Measurements from ENCODE around the gene HVCN1.

Gene HVCN1

DNA sequence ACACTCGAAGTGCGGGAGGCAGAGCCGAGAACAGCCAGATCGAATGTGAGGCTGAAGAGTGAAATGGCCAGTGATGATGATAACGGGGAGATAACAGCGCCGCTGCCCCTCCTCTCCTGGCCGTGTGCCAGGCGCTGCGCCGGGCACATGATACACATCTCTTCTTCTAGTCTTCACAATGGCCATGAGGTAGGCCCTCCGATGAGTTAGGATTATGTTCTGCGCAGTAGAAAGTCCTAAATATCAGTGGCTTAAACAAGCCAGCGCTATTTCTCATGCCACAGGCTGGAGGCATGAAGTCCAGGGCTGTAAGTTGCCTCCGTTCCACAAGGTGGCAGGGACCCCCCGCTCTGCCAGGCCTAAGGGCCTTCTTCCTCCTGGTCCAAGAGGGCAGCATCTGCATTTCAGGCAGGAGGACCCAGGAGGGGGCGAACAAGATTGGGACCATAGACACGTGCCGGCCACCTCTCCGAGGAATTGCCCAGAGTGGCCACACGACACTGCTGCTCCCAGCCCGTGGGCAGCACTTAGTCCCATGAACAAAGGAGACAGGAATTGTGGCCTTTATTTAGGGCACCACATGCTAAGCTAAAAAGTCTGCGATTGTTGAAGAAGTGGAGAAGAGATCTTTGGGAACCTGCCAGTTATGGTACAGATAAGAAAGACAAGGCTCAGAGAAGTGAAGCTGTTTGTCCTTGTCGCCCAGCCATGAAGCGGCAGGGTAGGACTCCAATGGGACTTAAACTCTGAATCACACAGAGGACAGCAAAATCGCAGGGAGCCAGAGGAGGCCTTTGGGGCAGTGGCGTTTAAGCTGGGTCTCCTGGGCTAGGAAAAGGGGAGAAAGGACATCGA, 10.9 kb upstream of the HVCN1 start:
- no peak for DNase-seq (ENCODE audit: low read depth in 2 of 2)

DNA sequence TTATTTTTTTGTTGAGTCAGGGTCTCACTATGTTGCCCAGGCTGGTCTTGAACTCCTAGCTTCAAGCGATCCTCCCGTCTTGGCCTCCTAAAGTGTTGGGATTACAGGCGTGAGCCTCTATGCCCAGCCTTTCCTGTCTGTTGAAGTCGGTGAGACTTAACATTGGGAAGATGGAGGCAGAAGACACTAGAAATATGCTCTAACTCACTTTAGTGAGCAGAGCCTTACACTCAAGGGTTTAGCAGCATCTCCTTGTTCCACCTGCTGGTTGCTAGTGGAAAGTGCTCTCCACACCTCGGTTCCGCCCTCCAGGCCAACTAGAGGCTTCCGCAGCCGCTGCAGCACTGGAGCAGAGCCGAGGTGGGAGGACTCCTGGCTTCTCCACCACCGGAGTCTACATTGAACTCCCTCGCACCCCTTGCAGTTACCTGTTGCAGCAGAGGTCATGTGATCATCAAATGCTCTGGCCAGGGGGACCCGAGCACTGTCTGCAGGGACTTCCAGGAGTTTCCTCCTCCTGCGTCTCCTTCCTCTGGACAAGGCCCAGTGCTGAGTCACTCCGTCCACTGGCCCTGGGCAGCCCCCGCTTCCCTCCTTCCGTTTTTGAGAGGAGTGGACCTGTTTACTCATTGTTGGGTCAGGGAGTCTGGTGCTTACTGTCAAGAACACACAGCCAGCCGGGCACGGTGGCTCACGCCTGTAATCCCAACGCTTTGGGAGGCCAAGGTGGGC, 9.4 kb upstream of the HVCN1 start:
- DNase-seq (ENCODE audit: low read depth in 2 of 2), result peak; percentile 51

DNA sequence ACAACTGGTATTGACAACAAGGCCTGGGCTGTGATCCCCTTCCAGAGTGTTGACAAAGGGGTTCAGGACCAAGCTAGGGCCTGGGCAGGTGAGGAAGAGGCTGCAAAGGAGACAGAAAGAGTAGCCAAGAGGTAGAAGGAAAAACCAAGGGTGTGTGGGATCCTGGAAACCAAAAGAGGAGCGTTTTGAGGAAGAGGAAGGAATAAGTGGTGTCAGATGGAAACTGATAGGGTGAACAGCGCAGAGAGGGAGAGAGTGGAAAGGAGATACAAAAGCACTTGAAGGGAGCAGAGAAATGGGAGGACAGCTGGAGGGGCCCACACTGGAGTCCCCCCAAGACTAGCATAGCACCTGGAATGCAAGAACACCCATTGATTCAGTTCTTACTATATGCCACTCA, 8.3 kb upstream of the HVCN1 start:
- DNase-seq (ENCODE audit: low read depth in 2 of 2), result no peak

DNA sequence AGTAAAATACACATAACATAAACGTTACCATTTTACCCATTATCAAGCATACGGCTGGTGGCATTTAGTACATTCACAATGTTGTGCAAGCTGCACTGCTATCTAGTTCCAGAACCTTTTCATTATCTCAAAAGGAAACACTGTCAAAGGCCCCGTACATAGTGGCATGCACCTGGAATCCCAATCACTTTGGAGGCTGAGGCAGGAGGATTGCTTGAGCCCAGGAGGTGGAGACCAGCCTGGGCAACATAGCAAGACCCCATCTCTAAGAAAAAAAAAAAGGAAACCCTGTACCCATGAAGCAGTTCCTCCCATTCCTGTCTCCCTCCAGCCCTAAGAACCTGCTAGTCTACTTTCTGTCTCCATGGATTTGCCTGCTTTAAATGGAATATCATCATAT, 7.4 kb upstream of the HVCN1 start:
- no peak for DNase-seq (ENCODE audit: low read depth in 2 of 2)

DNA sequence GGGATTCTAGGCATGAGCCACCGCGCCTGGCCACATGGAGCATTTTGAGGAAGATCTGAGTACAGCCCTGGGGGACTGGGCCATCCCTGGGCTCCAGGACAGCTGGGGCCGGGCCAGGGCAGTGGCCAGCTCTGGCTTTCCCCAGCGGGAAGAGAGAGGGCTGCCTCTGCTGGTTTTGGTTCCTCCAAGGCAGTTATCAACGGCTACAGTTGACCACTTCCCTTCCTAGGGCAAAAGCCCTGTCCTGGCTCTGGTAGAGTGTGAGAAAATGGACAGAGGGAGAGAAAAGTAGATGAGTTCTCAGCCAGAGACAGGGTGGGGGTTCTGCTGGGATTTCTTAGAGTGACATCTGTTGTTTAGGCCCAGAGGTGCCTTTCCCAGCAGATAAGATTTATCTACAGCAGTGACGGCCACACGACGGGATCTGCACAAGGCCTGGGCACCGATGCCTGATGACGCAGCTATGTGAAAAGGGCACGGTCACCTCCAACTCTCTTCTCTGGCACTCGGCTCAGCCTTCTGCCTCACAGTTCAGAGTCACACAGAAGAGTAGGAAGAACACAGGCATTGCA, 5.5 kb upstream of the HVCN1 start:
- DNase-seq (ENCODE audit: low read depth in 2 of 2), result no peak

DNA sequence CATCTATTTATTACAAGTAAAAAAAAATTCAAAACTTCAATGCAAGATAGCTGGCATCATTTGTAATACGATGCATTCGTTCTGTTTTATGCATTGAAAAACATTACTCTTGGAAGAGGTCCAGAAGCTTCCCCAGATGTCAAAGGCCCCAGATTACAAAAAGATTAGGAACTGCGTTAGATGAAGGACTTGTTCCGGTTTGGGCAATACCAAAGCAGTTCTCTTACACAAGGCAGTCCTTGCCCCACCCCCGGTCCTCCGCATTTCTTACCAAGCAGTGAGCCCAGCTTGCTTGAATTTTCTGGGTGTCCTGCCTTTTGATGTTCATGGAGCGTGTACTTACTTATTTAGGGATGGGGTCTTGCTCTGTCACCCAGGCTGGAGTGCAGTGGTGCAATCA, 4.8 kb upstream of the HVCN1 start:
- DNase-seq (ENCODE audit: low read depth in 2 of 2), result no peak

DNA sequence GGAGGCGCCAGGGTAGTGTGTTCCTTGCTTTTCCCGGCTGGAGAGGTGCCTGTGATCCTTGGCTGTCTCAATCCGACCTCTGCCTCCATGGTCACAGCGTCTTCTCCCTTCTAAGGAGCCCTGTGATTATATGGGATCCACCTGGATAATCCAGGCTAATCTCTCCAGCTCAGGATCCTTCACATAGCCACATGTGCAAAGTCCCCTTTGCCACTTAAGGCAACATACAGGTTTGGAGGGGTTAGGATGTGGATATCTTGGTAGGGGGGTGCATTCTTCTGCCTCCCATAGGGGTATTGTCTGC, 1.2 kb upstream of the HVCN1 start:
- DNase-seq (ENCODE audit: low read depth in 2 of 2), result no peak

DNA sequence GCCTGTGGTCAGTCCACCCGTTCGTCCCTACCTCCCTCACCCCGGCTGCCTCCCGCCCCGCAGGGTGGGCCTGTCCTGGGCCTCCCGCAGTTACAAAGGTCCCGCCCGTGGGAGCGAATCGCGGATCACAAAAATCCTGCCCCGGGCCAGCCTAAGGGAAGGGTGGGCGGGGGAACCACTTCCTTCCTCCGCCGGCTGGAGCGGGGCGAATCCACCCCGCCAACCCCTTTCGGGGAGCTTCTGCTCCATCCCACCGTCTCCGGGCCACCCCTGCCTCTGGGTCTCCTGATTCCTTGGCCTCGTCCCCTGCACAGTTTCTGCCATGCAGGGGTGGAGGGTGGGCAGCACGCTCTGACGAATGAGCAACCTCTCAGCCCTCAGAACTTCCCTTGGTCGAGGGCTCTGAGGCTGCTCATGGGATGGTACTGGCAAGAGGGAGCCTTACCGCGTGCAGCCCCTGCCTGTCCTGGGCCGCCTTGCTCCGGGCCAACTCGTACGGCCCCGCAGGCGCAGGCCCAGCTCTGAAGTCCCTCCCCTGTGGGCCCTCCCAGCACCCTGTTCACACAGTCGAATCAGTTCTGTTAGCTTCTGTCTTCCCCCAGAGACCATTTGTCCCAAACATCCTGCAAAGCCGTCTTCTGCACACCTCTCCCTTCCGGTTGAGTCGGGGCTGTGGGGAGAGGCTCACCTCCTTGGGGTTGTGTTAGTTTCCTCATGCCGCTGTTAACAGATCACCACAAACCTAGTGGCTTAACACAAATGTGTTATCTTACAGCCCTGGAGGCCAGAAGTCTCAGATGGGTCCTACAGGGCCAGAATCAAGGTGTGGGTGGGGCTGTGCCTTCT, 589 bp upstream of the HVCN1 start:
- no peak for DNase-seq (ENCODE audit: low read depth in 2 of 2)

DNA sequence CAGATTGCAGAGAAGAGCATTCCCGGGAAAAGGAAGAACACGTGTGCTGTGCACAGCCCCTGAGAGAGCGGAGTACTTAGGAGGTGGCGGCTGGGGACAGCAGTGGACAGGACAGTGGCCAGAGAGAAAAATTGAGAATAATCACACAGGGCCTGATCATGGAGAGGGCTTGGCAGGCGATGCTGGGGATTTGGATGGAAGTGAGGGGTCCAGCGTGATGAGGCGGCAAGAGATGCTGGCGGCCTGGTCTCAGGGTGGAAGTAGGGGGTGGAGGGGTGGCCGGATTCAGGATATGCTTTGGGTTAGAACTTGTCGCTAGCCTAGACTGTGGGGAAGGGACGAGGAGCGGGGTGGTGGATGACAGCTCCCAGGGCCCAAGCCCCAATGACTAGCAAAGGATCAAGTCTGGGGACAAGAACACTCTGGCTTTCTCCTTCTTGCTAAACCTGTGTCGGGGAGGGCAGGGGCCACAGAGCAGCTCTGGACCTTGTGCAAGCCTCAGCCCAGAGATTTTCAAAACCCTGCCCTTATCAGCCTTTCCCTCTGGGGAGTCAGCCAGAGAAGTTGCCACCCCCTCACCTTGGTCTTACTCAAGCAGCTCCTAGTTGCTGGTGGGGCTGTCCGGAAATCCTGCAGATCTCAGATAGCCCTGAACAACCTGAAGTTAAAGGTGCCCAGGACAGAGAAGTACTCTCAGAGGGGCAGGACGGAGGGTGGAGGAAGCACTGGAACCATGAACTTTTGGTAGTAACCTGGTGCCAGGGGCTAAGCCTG, 1.3 kb downstream of the HVCN1 start:
- no peak for DNase-seq (ENCODE audit: low read depth in 2 of 2)

DNA sequence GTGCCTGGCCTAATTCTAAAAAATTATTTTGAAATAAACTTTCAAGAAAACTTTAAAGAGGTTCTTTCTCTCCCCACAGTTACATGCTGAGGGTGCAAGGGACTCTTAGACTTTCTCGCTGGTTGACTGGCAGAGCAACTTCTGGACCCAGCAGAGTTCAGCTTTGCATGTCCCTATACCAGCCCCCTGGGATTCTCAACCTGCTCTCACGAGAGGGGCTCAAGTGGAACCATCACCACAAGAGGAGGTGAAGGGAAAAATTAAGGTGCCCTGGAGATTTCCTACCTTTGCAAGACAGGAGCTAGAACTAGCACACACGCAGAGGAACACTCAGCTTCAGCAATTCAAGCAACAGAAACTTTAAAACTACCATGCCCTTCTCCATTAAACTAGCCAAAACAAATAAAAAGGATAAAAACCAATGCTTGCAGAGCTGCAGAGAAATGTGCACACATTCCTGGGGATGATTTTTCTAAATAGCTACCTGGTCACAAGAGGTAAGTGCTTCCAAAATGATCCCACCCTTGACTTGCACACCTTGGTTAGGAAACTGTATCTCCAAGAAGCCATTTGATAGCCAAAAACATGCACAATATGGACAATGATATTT, 2.5 kb downstream of the HVCN1 start:
- no peak for DNase-seq (ENCODE audit: low read depth in 2 of 2)

DNA sequence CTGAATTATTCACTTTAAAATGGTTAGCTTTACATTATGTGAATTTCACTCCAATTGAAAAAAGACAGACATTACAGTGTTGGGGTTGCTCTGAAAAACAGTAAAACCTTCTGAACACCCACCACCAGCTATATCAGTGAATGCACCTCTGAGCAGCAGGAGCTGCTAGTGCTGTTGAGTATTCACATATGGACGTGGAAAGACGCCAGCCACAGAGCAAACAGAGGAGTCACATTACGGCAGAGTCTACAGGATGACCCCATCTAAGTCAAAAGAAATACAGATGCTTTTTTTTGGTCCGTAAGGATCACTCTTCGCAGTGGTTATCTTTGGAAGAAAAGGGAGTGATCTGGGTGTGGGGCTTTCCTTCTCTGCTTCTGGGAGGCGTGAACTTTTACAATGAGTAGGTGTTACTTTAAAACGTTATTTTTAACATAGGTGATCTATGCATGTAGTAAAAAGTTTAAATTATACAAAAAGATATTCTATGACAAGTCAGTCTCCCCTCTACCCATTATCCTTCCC, 4.5 kb downstream of the HVCN1 start:
- no peak for DNase-seq (ENCODE audit: low read depth in 2 of 2)

DNA sequence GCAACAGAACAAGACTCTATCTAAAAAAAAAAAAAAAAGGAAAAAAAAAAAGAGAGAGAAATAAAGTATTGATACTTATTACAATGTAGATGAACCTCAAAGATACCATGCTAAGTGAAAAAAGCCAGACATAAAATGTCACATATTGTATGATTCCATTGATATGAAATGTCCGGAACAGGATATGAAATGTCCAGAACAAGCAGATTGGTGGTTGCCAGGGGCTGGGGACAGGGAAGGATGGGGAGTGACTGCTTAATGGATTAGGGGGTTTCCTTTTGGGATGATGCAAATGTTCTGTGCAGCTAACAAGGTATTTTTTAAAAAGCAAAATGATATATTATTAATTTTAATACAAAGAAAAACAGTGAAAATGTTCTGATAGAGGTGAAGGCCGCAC, 5.0 kb downstream of the HVCN1 start:
- no peak for DNase-seq (ENCODE audit: low read depth in 2 of 2)

DNA sequence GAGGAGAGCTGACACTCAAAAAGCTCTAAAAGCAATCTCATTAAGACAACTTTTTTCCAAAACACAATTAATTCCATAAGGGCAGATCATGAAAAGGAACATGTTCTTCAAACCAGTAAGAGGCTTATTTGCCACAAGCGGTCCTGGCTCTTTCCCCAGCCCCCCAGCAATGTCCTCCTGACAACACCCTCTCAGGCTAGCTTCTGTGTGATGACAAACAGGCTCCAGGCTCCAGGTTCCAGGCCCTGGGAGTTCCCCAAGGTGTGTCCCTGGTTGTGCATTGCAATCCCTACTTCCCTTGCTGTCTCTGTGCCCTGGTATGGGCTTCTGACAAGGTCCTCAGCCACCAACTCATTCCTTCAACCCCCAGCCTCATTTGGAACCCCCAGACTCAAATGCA, 8.9 kb downstream of the HVCN1 start:
- no peak for DNase-seq (ENCODE audit: low read depth in 2 of 2)

DNA sequence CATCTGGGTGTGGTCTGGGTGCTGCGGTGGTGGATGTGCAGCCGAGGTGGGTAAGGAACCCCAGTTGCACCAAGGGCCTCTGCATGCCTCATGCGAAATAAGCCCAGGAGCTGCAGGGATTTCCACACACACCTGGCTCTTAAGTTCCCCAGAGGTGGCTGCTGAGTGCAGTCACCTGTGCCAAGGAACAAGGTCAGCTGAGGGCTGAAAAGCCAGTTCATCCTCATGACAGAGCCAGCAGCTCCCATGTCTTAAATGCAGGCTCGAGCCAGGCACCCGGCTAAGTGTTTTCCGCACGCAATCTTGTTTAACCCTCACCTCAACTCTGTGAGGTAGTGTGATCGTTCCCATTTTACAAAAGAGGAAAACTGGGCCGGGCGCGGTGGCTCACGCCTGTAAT, 9.7 kb downstream of the HVCN1 start:
- no peak for DNase-seq (ENCODE audit: low read depth in 2 of 2)

DNA sequence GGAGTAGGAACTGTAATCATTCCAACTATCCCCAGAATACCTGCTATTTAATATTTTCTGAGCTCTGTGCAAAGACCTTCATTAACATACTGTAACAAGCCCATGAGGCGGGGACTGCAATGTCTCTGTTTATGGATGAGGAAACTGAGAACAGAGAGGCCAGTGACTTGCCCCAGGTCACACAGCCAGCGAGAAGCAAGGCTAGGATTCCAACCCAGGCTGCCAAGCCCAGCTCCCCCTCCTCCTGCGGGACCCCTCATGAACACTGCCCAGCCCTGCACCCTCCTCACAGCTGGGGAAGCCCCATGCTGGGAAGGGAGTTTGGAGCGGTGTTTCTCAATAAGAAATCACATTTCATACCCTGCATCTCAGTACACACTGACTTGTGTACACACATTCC, 10.9 kb downstream of the HVCN1 start:
- no peak for DNase-seq (ENCODE audit: low read depth in 2 of 2)

DNA sequence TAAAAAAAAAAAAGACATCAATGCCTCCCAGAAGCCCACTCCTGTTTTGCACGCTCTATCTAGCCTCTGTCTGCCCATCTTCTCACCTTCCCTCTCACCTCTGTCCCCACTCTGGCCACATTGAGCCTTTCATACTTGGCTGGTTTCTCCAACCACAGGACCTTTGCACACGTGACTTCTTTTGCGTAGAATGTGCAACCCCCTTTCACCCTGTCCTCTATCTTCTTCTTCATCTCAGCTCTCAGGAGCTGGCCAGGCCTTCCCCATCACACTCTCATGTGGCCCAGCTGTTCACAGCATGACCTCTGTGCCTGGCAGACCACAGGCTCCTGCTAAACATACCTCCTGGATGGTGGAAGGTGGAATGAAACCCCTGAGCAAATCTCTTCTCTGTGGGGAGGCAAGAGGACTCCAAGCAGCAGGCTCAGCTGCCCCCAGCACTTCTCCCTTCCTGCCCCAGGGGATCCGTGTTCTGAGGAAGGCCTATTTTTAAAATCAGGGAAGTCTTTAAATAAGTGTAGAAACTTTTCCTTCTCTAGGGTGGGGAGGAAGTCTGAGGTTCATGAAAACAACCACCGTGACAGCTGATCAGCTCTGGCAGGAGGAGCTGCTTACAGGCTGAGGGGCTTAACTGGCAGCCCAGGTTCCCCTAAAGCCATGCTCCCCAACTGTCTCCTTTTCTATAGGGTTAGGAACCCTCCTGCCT, 11.6 kb downstream of the HVCN1 start:
- DNase-seq (ENCODE audit: low read depth in 2 of 2), result no peak

DNA sequence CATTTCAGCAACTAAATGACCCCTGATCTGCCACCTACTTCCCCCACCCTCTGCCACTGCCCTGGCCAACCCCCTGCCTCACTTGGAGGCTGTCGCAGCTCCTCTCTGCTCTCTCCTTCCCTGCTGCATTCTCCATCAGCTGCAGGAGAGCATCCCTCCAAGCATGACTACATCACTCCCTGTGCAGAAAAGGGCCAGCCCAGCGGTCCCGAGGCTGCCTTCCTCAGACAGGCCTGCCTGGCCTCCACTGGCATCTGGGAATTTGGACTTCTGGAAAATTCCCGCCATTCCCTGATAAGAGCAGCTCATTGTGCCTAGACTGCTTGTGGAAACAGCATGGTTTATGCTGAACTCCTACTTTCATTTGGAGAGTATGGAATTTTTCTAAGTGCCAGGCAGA, 12.7 kb downstream of the HVCN1 start:
- no peak for DNase-seq (ENCODE audit: low read depth in 2 of 2)

DNA sequence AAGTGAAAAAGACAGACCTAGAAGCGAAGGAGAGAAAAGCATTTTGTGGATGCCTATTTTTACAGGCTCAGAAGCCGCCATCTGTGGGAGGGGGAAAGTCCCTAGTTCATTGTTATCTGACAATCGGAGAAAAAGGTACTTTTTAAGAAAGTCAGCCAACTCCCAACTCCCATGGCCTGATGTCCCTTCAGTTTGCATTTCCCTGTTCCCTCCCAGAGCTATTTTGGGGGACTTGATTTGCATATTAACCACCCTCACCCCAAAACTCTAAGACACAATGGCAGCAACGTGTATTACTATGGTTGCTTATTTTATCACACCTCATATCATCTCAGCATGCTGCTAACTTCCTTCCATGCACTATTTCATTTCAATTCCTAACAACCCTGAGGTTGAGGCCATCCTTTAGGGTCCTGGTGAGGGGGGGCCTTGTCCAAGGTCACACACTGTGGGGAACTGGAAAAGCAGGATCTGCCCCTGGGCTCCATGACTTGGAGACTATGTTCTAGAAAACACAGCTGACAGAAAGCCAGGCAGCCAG, 18.7 kb downstream of the HVCN1 start:
- no peak for DNase-seq (ENCODE audit: low read depth in 2 of 2)

DNA sequence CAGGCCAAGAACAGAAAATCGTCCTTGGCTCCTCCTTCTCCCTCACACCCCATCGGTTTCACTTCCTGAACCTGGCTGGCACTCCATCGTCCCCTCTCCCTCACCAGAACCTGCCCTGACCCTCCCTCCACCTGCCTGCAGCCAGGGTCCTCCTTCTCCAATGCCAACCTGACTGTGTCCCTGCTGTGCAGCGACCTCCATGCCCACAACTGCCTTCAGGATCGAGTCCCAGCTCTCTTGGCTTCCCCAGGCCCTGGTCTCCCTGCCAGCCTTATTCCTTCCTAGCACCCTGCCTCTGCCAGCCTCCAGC, 19.8 kb downstream of the HVCN1 start:
- no peak for DNase-seq (ENCODE audit: low read depth in 2 of 2)
